H9 (cell line): ENCODE results near the gene TSPEAR. TPM values are rescaled to one million over a fixed set of nuclear protein-coding genes. Genes with fewer than 3 reads are reported as not detected.

Source experiments
- DNase-seq: peaks from one replicate; pipeline ENCODE4 v3.0.0-alpha.2; 2017
- H2AFZ ChIP-seq: one replicate; pipeline ENCODE4 v1.6.1; 2013; ENCODE audit warnings: mild to moderate bottlenecking, low read length, control low read depth, moderate library complexity
- H2AK5ac ChIP-seq: 2 replicates; pipeline ENCODE4 v1.6.1; 2013; ENCODE audit warnings: low read length, control low read depth, mixed read lengths; ENCODE audit not compliant: insufficient read length
- H2BK120ac ChIP-seq: one replicate; pipeline ENCODE4 v1.6.1; 2013; ENCODE audit warnings: low read depth, mild to moderate bottlenecking, low read length, control low read depth, inconsistent platforms; ENCODE audit not compliant: poor library complexity, severe bottlenecking
- H2BK12ac ChIP-seq: 2 replicates; pipeline ENCODE4 v1.6.1; 2013; ENCODE audit warnings: low read length, control low read depth, mixed read lengths, low read depth; ENCODE audit not compliant: insufficient read length
- H2BK15ac ChIP-seq: 2 replicates; pipeline ENCODE4 v1.6.1; 2013; ENCODE audit warnings: low read depth, low read length, control low read depth
- H2BK20ac ChIP-seq: one replicate; pipeline ENCODE4 v1.6.1; 2013; ENCODE audit warnings: low read depth, mild to moderate bottlenecking, low read length, control low read depth, inconsistent platforms; ENCODE audit not compliant: poor library complexity, severe bottlenecking
- H2BK5ac ChIP-seq: 2 replicates; pipeline ENCODE4 v1.6.1; 2013; ENCODE audit warnings: low read length, control low read depth, mixed read lengths; ENCODE audit not compliant: insufficient read length
- H3K14ac ChIP-seq: 2 replicates; pipeline ENCODE4 v1.6.1; 2013; ENCODE audit warnings: low read length, control low read depth; ENCODE audit not compliant: insufficient read depth
- H3K18ac ChIP-seq: 2 replicates; pipeline ENCODE4 v1.6.1; 2013; ENCODE audit warnings: low read depth, mild to moderate bottlenecking, mixed read lengths, low read length, control low read depth; ENCODE audit not compliant: insufficient read length
- H3K23ac ChIP-seq: 2 replicates; pipeline ENCODE4 v1.6.1; 2013; ENCODE audit warnings: low read length, control low read depth, mixed read lengths, low read depth; ENCODE audit not compliant: insufficient read length
- H3K23me2 ChIP-seq: 2 replicates; pipeline ENCODE4 v1.6.1; 2013; ENCODE audit warnings: low read depth, mild to moderate bottlenecking, mixed read lengths, low read length, control low read depth; ENCODE audit not compliant: insufficient read length, poor library complexity, severe bottlenecking
- H3K27ac ChIP-seq: 2 replicates; pipeline ENCODE4 v1.5.1; 2013; ENCODE audit warnings: low read length, control low read depth, mixed read lengths, low read depth; ENCODE audit not compliant: insufficient read length
- H3K27me3 ChIP-seq: 2 replicates; pipeline ENCODE4 v1.6.1; 2013; ENCODE audit warnings: low read length, control low read depth, inconsistent platforms; ENCODE audit not compliant: insufficient read depth
- H3K4ac ChIP-seq: 2 replicates; pipeline ENCODE4 v1.6.1; 2013; ENCODE audit warnings: low read depth, mild to moderate bottlenecking, control low read depth, inconsistent platforms, low read length, moderate library complexity
- H3K4me1 ChIP-seq: 2 replicates; pipeline ENCODE4 v1.6.1; 2013; ENCODE audit warnings: low read length, control low read depth, inconsistent platforms; ENCODE audit not compliant: insufficient read depth
- H3K4me2 ChIP-seq: 2 replicates; pipeline ENCODE4 v1.6.1; 2013; ENCODE audit warnings: low read length, control low read depth, mixed read lengths; ENCODE audit not compliant: insufficient read length, insufficient read depth
- H3K56ac ChIP-seq: 2 replicates; pipeline ENCODE4 v1.6.1; 2013; ENCODE audit warnings: low read depth, mild to moderate bottlenecking, mixed read lengths, low read length, control low read depth; ENCODE audit not compliant: insufficient read length
- H3K79me1 ChIP-seq: 2 replicates; pipeline ENCODE4 v1.6.1; 2013; ENCODE audit warnings: low read depth, mild to moderate bottlenecking, moderate library complexity, low read length, control low read depth, inconsistent platforms; ENCODE audit not compliant: insufficient read depth, poor library complexity, severe bottlenecking
- H3K79me2 ChIP-seq: 2 replicates; pipeline ENCODE4 v1.6.1; 2013; ENCODE audit warnings: low read length, control low read depth, inconsistent platforms; ENCODE audit not compliant: insufficient read depth
- H3K9ac ChIP-seq: 2 replicates; pipeline ENCODE4 v1.6.1; 2013; ENCODE audit warnings: low read length, control low read depth, mixed read lengths; ENCODE audit not compliant: insufficient read length; ENCODE audit errors: extremely low read depth
- H3K9me3 ChIP-seq: one replicate; pipeline ENCODE4 v1.6.1; 2013; ENCODE audit warnings: low read depth, low read length, inconsistent platforms; ENCODE audit not compliant: control insufficient read depth
- H3T11ph ChIP-seq: one replicate; pipeline ENCODE4 v1.6.1; 2013; ENCODE audit warnings: mild to moderate bottlenecking, low read length, control low read depth, inconsistent platforms
- H4K20me1 ChIP-seq: one replicate; pipeline ENCODE4 v1.6.1; 2013; ENCODE audit not compliant: control insufficient read depth, insufficient read length, insufficient read depth
- H4K5ac ChIP-seq: 2 replicates; pipeline ENCODE4 v1.6.1; 2013; ENCODE audit warnings: low read depth, mild to moderate bottlenecking, mixed read lengths, low read length, control low read depth; ENCODE audit not compliant: insufficient read length
- H4K8ac ChIP-seq: replicated peaks from 2 replicates; pipeline ENCODE4 v1.6.1; 2013; ENCODE audit warnings: low read length, control low read depth, mixed read lengths, low read depth; ENCODE audit not compliant: insufficient read length
- H4K91ac ChIP-seq: 2 replicates; pipeline ENCODE4 v1.6.1; 2013; ENCODE audit warnings: low read depth, mild to moderate bottlenecking, moderate library complexity, mixed read lengths, low read length, control low read depth; ENCODE audit not compliant: insufficient read length
- H3K27ac Mint-ChIP-seq, 3 experiments: 2 replicates in 2 of 3; 3 replicates in 1 of 3; pipeline ENCODE4 v1.8.0; 2020 to 2021; ENCODE audit warnings: mixed read lengths in 3 of 3, mild to moderate bottlenecking in 1 of 3, moderate library complexity in 1 of 3
- H3K27me3 Mint-ChIP-seq: 2 replicates; pipeline ENCODE4 v1.8.0; 2021; ENCODE audit warnings: low read depth, mild to moderate bottlenecking, moderate library complexity, mixed read lengths
- H3K36me3 Mint-ChIP-seq, 3 experiments: 2 replicates in 2 of 3; 3 replicates in 1 of 3; pipeline ENCODE4 v1.8.0; 2020 to 2021; ENCODE audit warnings: low read depth in 3 of 3, mixed read lengths in 3 of 3; ENCODE audit not compliant: insufficient read depth in 1 of 3
- H3K4me1 Mint-ChIP-seq, 2 experiments: 2 replicates each; pipeline ENCODE4 v1.8.0; 2020; ENCODE audit warnings: mixed read lengths in 2 of 2
- H3K4me3 Mint-ChIP-seq, 2 experiments: 2 replicates in 1 of 2; 3 replicates in 1 of 2; pipeline ENCODE4 v1.8.0; 2020 to 2021; ENCODE audit warnings: mild to moderate bottlenecking in 2 of 2, mixed read lengths in 2 of 2, moderate library complexity in 1 of 2
- H3K9me3 Mint-ChIP-seq, 2 experiments: 2 replicates in 1 of 2; 3 replicates in 1 of 2; pipeline ENCODE4 v1.8.0; 2020; ENCODE audit warnings: mild to moderate bottlenecking in 2 of 2, mixed read lengths in 2 of 2, moderate library complexity in 1 of 2
- CTCF ChIP-seq: fragments of 200-600 bp; sonication (generic); conservative IDR thresholded peaks from 3 replicates; pipeline ENCODE4 v1.8.0; 2021; ENCODE audit warnings: antibody characterized with exemption, mild to moderate bottlenecking
- WGBS: extraction: QIAGEN DNeasy Blood & Tissue Kit; methylation state at CpG from one replicate; pipeline ENCODE4 v1.1.7; 2013; ENCODE audit warnings: missing lambda C conversion rate, low lambda C conversion rate, mixed read lengths; ENCODE audit not compliant: insufficient read length; ENCODE audit errors: extremely low coverage; 5-methylcytosine and 5-hydroxymethylcytosine counted together
- total RNA-seq: library from RNA; stranded (reverse); gene quantifications from 2 replicates; pipeline ENCODE4 v1.2.1, GENCODE V29; 2021

Gene TSPEAR
- total RNA-seq, 1 experiment from 2014 or later = 1.3 TPM

- DNase-seq = no peak
- Histone ChIP-seq H3K27ac (no peak overlapping the region), H2BK20ac (no peak overlapping the region), H3K4me2 (no peak overlapping the region), H3K23me2 (peaks cover 19% of the 10 kb centered on the region), H4K8ac (no peak overlapping the region), H3K14ac (no peak overlapping the region), H3K79me2 (no peaks in the 10 kb centered on the region), H3T11ph (no peak overlapping the region), H3K4me1 (peaks cover 2% of the 10 kb centered on the region; the same call in 1 of the 2 replicates), H2AFZ (no peak overlapping the region), H2BK5ac (no peak overlapping the region), H3K9me3 (no peaks in the 10 kb centered on the region), H4K91ac (no peak overlapping the region), H2BK120ac (no peak overlapping the region), H3K4ac (no peak overlapping the region), H3K18ac (no peak overlapping the region), H2AK5ac (no peak overlapping the region), H4K5ac (no peak overlapping the region), H3K23ac (no peak overlapping the region), H3K9ac (no peak overlapping the region), H3K79me1 (no peaks in the 10 kb centered on the region), H4K20me1 (no peaks in the 10 kb centered on the region), H2BK12ac (no peak overlapping the region), H3K27me3 (peaks cover 26% of the 10 kb centered on the region; the same call in 1 of the 2 replicates), H2BK15ac (no peak overlapping the region), H3K56ac (no peak overlapping the region)
- Mint-ChIP-seq H3K36me3 (no peaks in the 10 kb centered on the region; a peak in 3 of 7 replicates), H3K4me1 (peaks cover 43 to 53% of the 10 kb centered on the region in 2 experiments), H3K27me3 (peaks cover 63% of the 10 kb centered on the region), H3K9me3 (no peaks in the 10 kb centered on the region; a peak in 1 of 5 replicates), H3K4me3 (no peak overlapping the region), H3K27ac (no peak overlapping the region)
- no peak for TF ChIP-seq CTCF
- no CpG with 5 or more reads among the region's 8 CpGs for WGBS
These were observed 3.5 kb upstream of the TSPEAR start for GRCh38 chr21:44714905-44715304.
